CD4-positive, alpha-beta memory T cell (primary cell): ENCODE results near the gene RNF168. TPM values are rescaled to one million over a fixed set of nuclear protein-coding genes. Genes with fewer than 3 reads are reported as not detected.

ENCODE experiments used
- CTCF ChIA-PET: fragments of 350-600 bp; sonication (Branson Sonifier 250); formaldehyde crosslinking; loops from one replicate; lab custom pipeline; 2021; ENCODE audit warnings: inconsistent platforms; ENCODE audit not compliant: partially characterized antibody; lab: Charles Lee
- POLR2A ChIA-PET: fragments of 350-600 bp; sonication (Branson Sonifier 250); formaldehyde crosslinking; loops from one replicate; lab custom pipeline; 2021; ENCODE audit not compliant: partially characterized antibody; lab: Charles Lee
- DNase-seq, 5 donors: peaks; one replicate each; pipeline versions ENCODE4 v3.0.0 to v3.0.0-alpha.2; 2020 to 2022; ENCODE audit warnings: mixed read lengths in 1 of 5
- H3K27ac ChIP-seq: one replicate; pipeline ENCODE4 v1.7.0; 2013; ENCODE audit warnings: low read depth, low read length
- H3K27me3 ChIP-seq: 2 replicates; pipeline ENCODE4 v1.7.0; 2013; ENCODE audit warnings: mild to moderate bottlenecking, low read length, moderate library complexity; ENCODE audit not compliant: insufficient read depth
- H3K36me3 ChIP-seq: 2 replicates; pipeline ENCODE4 v1.7.0; 2013; ENCODE audit warnings: mild to moderate bottlenecking, low read length, moderate library complexity; ENCODE audit not compliant: insufficient read depth
- H3K4me1 ChIP-seq: 2 replicates; pipeline ENCODE4 v1.7.0; 2013; ENCODE audit warnings: mild to moderate bottlenecking, low read length, moderate library complexity; ENCODE audit not compliant: insufficient read depth
- H3K4me3 ChIP-seq, 2 donors: one replicate each; pipeline ENCODE4 v1.7.0; 2013; ENCODE audit warnings: low read length in 2 of 2, mild to moderate bottlenecking in 1 of 2
- H3K9me3 ChIP-seq, 2 donors: one replicate each; pipeline ENCODE4 v1.7.0; 2013; ENCODE audit warnings: low read length in 2 of 2, control low read depth in 1 of 2; ENCODE audit not compliant: control insufficient read depth in 1 of 2
- H3K27ac Mint-ChIP-seq, 7 donors: one replicate each; pipeline ENCODE4 v1.8.0; 2020 to 2021; ENCODE audit warnings: mixed read lengths in 7 of 7, mild to moderate bottlenecking in 6 of 7, inconsistent platforms in 3 of 7, moderate library complexity in 3 of 7
- H3K27me3 Mint-ChIP-seq, 2 donors: one replicate each; pipeline ENCODE4 v1.8.0; 2020 to 2021; ENCODE audit warnings: mixed read lengths in 2 of 2
- H3K36me3 Mint-ChIP-seq, 2 donors: one replicate each; pipeline ENCODE4 v1.8.0; 2020 to 2021; ENCODE audit warnings: mixed read lengths in 2 of 2, inconsistent platforms in 1 of 2, mild to moderate bottlenecking in 1 of 2
- H3K4me1 Mint-ChIP-seq, 4 donors: one replicate each; pipeline ENCODE4 v1.8.0; 2020 to 2021; ENCODE audit warnings: mixed read lengths in 4 of 4, mild to moderate bottlenecking in 1 of 4
- H3K4me3 Mint-ChIP-seq, 8 donors: one replicate each; pipeline ENCODE4 v1.8.0; 2020 to 2021; ENCODE audit warnings: mixed read lengths in 8 of 8, mild to moderate bottlenecking in 7 of 8, moderate library complexity in 6 of 8, inconsistent platforms in 3 of 8
- H3K9me3 Mint-ChIP-seq, 8 donors: one replicate each; pipeline ENCODE4 v1.8.0; 2020 to 2021; ENCODE audit warnings: mixed read lengths in 8 of 8, mild to moderate bottlenecking in 5 of 8, inconsistent platforms in 3 of 8, moderate library complexity in 1 of 8
- intact Hi-C: fragments of 100-400 bp; cut with micrococcal nuclease; formaldehyde crosslinking; loops from one replicate; pipeline ENCODE4 v1.15.1; 2023
- polyA plus RNA-seq, 2 donors: library from polyadenylated mRNA; unstranded; fragments of 300-500 nt; fragmentation: Illumina TruSeq; gene quantifications; one replicate each; pipeline ENCODE4 v1.2.3, GENCODE V29; 2021
- total RNA-seq, 2 experiments: library from RNA; stranded (reverse); gene quantifications; one replicate each; pipeline ENCODE4 v1.2.3, GENCODE V29; 2021

The RNF168 gene
- total and polyA plus RNA-seq, 4 experiments from 2014 or later: 6.0 to 76.4 (median 44.3) TPM

DNA sequence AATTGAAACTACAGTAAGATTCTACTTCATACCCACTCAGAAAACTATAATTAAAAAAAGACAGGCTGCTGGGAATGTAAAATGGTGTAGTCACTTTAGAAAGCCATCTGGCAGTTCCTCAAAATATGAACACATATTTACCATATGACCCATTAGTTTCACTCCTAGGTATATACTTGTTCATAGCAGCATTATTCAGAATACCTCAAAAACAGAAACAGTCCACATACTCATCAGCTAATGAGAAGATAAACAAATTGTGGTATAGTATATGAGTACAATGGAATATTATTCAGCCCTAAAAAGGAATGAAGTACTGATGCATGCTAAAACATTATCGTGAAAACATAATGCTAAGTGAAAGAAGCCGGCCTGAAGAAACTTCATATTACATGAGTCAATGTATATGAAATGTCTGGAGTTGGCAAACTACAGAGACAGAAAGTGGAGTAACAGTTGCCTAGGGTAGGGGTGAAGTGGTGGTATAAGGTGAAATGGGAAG lies 41.0 kb upstream of the RNF168 start:
- Mint-ChIP-seq H3K9me3 (peaks cover 0 to 12% (median 5%) of the 10 kb centered on the region in 8 donors), H3K4me1 (no peaks in the 10 kb centered on the region), H3K27me3 (no peaks in the 10 kb centered on the region), H3K4me3 (no peak overlapping the region), H3K36me3 (peaks cover 0 to 4% of the 10 kb centered on the region in 2 donors), H3K27ac (peak overlapping the region in 1 of 7 donors; percentile 29)
- ChIA-PET CTCF (interaction anchor here (1.1 to 1.3 kb wide), 2 partner anchors 16 to 25 kb away, joined by 3 read pairs; no protein-coding TSS in a partner anchor), POLR2A (no interaction called here)
- DNase-seq: no peak
- no peak overlapping the region for H3K4me3 ChIP-seq
- no peaks in the 10 kb centered on the region for H3K36me3 ChIP-seq
- no peak overlapping the region for H3K27ac ChIP-seq
- intact Hi-C loops: no loop called here
- no peaks in the 10 kb centered on the region for H3K27me3 ChIP-seq
- no peaks in the 10 kb centered on the region for H3K9me3 ChIP-seq
- H3K4me1 ChIP-seq: no peaks in the 10 kb centered on the region

- no peak for DNase-seq
Measured at GRCh38 chr3:196541684-196542445, 38.3 kb upstream of the RNF168 start.

GRCh38 chr3:196537319-196537984 lies 33.9 kb upstream of the RNF168 start:
- H3K4me3 Mint-ChIP-seq: no peak overlapping the region
- H3K36me3 Mint-ChIP-seq: no peaks in the 10 kb centered on the region
- H3K27me3 ChIP-seq: no peaks in the 10 kb centered on the region
- peak; percentile 40 to 62 (median 49) for DNase-seq
- intact Hi-C loops: loop anchor here (1.0 to 5.0 kb wide), 6 partner anchors 27 to 431 kb away; partner anchors contain the start of genes FBXO45, PIGZ and WDR53
- peak overlapping the region in 1 of 7 donors; percentile 19 for H3K27ac Mint-ChIP-seq
- ChIA-PET CTCF (interaction anchor here (0.6 to 4.5 kb wide), 16 partner anchors 14 to 283 kb away, joined by 3 to 17 read pairs (median 4); partner anchors contain the start of genes FBXO45 and WDR53), POLR2A (interaction anchor here (1.0 kb wide), 1 partner anchor 72 kb away, joined by 4 read pairs; no protein-coding TSS in a partner anchor)
- H3K9me3 ChIP-seq: no peaks in the 10 kb centered on the region
- no peaks in the 10 kb centered on the region for H3K4me1 ChIP-seq
- H3K36me3 ChIP-seq: no peaks in the 10 kb centered on the region
- H3K27ac ChIP-seq: no peak overlapping the region
- no peaks in the 10 kb centered on the region for H3K9me3 Mint-ChIP-seq
- no peak overlapping the region for H3K4me3 ChIP-seq
- H3K27me3 Mint-ChIP-seq: peaks cover 0 to 2% of the 10 kb centered on the region in 2 donors
- peaks cover 0 to 3% (median 1%) of the 10 kb centered on the region in 4 donors for H3K4me1 Mint-ChIP-seq

More at GRCh38 chr3:196541684-196542445, 38.3 kb upstream of the RNF168 start:
- H3K27me3 ChIP-seq: no peaks in the 10 kb centered on the region
- ChIA-PET POLR2A (interaction anchor here (0.9 kb wide), 1 partner anchor 27 kb away, joined by 4 read pairs; no protein-coding TSS in a partner anchor), CTCF (interaction anchor here (0.7 to 1.4 kb wide), 7 partner anchors 12 to 143 kb away, joined by 3 to 4 read pairs (median 3); partner anchors contain the start of genes FBXO45 and WDR53)
- no peak overlapping the region for H3K4me3 ChIP-seq
- intact Hi-C loops: no loop called here
- H3K4me1 ChIP-seq: no peaks in the 10 kb centered on the region
- peaks cover 0 to 2% (median under 1%) of the 10 kb centered on the region in 4 donors for H3K4me1 Mint-ChIP-seq
- H3K9me3 ChIP-seq: no peaks in the 10 kb centered on the region
- no peaks in the 10 kb centered on the region for H3K9me3 Mint-ChIP-seq
- no peak overlapping the region for H3K27ac Mint-ChIP-seq
- no peaks in the 10 kb centered on the region for H3K36me3 Mint-ChIP-seq
- H3K4me3 Mint-ChIP-seq: no peak overlapping the region
- H3K36me3 ChIP-seq: no peaks in the 10 kb centered on the region
- H3K27me3 Mint-ChIP-seq: no peaks in the 10 kb centered on the region
- no peak overlapping the region for H3K27ac ChIP-seq

- CTCF ChIA-PET: no interaction called here
- DNase-seq: no peak
- Mint-ChIP-seq H3K27me3 (peaks cover 0 to 4% of the 10 kb centered on the region in 2 donors), H3K9me3 (peaks cover 0 to 4% (median 0%) of the 10 kb centered on the region in 8 donors), H3K4me3 (no peak overlapping the region), H3K4me1 (peaks cover 0 to 4% (median 4%) of the 10 kb centered on the region in 4 donors), H3K36me3 (no peaks in the 10 kb centered on the region), H3K27ac (no peak overlapping the region)
- POLR2A ChIA-PET: no interaction called here
- intact Hi-C loops: no loop called here
- Histone ChIP-seq H3K36me3 (no peaks in the 10 kb centered on the region), H3K27ac (no peak overlapping the region), H3K4me1 (no peaks in the 10 kb centered on the region), H3K27me3 (no peaks in the 10 kb centered on the region), H3K4me3 (no peak overlapping the region), H3K9me3 (no peaks in the 10 kb centered on the region)
Measured at GRCh38 chr3:196533260-196533681, 29.7 kb upstream of the RNF168 start.

DNA sequence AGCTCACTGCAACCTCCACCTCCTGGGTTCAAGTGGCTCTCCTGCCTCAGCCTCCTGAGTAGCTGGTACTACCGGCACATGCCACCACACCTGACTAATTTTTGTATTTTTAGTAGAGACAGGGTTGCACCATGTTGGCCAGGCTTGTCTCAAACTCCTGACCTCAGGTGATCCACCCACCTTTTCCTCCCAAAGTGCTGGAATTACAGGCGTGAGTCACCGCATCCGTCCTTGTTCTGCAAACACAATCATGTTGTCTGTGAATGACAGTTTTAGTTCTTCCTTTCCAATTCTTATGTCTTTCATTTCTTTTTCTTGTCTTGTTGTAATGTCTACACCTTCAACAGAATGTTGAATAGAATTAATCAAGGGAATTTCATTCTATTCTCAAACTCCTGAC lies 27.9 kb upstream of the RNF168 start:
- H3K4me3 ChIP-seq: no peak overlapping the region
- peaks cover 0 to 7% (median 5%) of the 10 kb centered on the region in 4 donors for H3K4me1 Mint-ChIP-seq
- peaks cover 0 to 4% (median 0%) of the 10 kb centered on the region in 8 donors for H3K9me3 Mint-ChIP-seq
- H3K4me3 Mint-ChIP-seq: no peak overlapping the region
- intact Hi-C loops: no loop called here
- H3K27me3 Mint-ChIP-seq: peaks cover 0 to 5% of the 10 kb centered on the region in 2 donors
- H3K27ac Mint-ChIP-seq: peak overlapping the region in 1 of 7 donors; percentile 52
- no peaks in the 10 kb centered on the region for H3K27me3 ChIP-seq
- H3K4me1 ChIP-seq: no peaks in the 10 kb centered on the region
- DNase-seq: no peak
- H3K36me3 Mint-ChIP-seq: no peaks in the 10 kb centered on the region
- ChIA-PET POLR2A (no interaction called here), CTCF (interaction anchor here (1.4 to 1.6 kb wide), 2 partner anchors 10 to 78 kb away, joined by 3 to 10 read pairs; no protein-coding TSS in a partner anchor)
- H3K9me3 ChIP-seq: no peaks in the 10 kb centered on the region
- no peak overlapping the region for H3K27ac ChIP-seq
- no peaks in the 10 kb centered on the region for H3K36me3 ChIP-seq

- Mint-ChIP-seq H3K27ac (peak overlapping the region in 5 of 7 donors; percentile 23 to 85 (median 46)), H3K4me1 (peaks cover 0 to 5% (median 5%) of the 10 kb centered on the region in 4 donors), H3K9me3 (peaks cover 0 to 4% (median 0%) of the 10 kb centered on the region in 8 donors), H3K27me3 (peaks cover 0 to 5% of the 10 kb centered on the region in 2 donors), H3K36me3 (no peaks in the 10 kb centered on the region), H3K4me3 (peak overlapping the region; percentile 42 to 84 (median 70))
- ChIA-PET CTCF (interaction anchor here (0.6 to 1.9 kb wide), 47 partner anchors 8 to 293 kb away, joined by 3 to 15 read pairs (median 4); partner anchors contain the start of genes FBXO45 and WDR53), POLR2A (interaction anchor here (0.7 to 2.1 kb wide), 12 partner anchors 15 to 414 kb away, joined by 3 to 29 read pairs (median 4); partner anchors contain the start of genes CEP19, DYNLT2B, FBXO45 and NCBP2)
- Histone ChIP-seq H3K4me1 (no peaks in the 10 kb centered on the region), H3K27ac (no peak overlapping the region), H3K9me3 (no peaks in the 10 kb centered on the region), H3K27me3 (no peaks in the 10 kb centered on the region), H3K4me3 (peak overlapping the region; percentile 47 to 60), H3K36me3 (no peaks in the 10 kb centered on the region)
- peak; percentile 59 to 78 (median 66) for DNase-seq
- intact Hi-C loops: loop anchor here (1.0 to 2.0 kb wide), 3 partner anchors 25 to 156 kb away; partner anchors contain the start of genes FBXO45, RNF168 and WDR53
Measured at GRCh38 chr3:196528639-196529233, 25.2 kb upstream of the RNF168 start.
